Activated T-cell treated with anti-CD3 and anti-CD28 coated beads for 4 hours (primary cell): ENCODE results near the gene CTNS.

Experiments
- DNase-seq: peaks from one replicate; pipeline ENCODE4 v3.0.0-alpha.2; 2020

CTNS gene

DNA sequence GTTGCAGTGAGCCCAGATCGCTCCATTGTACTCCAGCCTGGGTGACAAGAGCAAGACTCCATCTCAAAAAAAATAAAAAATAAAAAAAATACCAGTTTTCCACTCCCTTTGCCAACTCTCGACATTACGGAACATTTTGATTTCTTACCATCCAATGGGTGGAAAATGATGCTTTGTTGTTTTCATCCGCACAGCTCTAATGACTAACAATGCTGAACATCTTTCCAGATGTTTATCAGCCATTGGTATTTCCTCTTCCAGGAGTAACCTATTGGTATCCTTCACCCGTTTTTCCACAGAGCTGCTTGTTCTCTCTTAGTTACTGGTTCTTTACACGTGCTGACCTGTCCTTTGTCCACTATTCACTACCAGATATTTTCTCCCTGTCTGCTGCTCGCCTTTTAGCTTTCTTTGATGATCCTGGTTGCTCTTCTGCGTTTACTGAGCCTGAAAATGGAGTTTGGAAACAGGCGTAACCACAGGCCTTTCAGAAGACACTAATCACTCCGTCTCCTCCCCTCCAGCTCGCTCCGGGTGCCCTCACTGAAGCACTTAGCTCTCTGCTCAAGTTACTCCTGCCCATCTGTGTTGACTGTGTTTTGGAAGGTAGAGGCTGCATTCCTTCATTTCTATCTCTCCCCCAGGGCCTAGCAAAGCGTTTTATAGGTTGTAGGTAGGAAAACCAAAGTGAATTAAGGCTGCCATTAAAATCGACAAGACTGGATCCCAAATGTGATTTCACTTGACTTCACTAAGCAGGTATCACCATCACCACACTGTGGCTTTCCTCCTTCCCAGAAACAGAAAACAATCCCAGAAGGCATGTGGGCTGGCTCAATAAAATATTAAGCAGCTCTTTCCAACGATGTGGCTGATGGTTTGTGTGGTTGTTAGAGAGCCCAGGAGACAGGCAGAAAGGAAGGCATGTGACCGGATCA, 9.5 kb upstream of the CTNS start:
- no peak for DNase-seq

- DNase-seq = no peak
Measured at GRCh38 chr17:3627769-3628167, 8.8 kb upstream of the CTNS start.

GRCh38 chr17:3630781-3631180, 5.8 kb upstream of the CTNS start:
- no peak for DNase-seq

DNA sequence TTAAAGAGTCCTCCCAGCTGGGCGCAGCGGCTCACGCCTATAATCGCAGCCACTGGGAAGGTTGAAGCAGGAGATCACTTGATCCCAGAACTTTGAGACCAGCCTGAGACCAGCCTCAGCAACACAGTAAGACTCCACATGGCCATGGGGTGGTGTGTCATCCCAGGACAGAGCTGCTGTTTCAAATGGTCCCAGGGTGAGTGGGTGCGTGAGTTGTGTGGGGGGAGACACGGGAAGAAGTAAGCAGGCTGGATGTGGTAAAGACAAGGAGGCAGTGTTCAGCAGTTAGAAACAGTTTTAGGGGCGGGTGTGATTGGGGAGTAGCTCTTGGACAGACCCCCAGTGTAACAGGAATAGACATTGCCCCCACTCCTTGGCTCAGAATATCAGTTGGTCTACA, 4.3 kb upstream of the CTNS start:
- no peak for DNase-seq

GRCh38 chr17:3635474-3636153, 946 bp upstream of the CTNS start:
- no peak for DNase-seq

- peak; percentile 5 for DNase-seq
Measured at GRCh38 chr17:3636908-3637373, 381 bp downstream of the CTNS start.

- no peak for DNase-seq
Measured at GRCh38 chr17:3639981-3640596, 3.5 kb downstream of the CTNS start.

DNA sequence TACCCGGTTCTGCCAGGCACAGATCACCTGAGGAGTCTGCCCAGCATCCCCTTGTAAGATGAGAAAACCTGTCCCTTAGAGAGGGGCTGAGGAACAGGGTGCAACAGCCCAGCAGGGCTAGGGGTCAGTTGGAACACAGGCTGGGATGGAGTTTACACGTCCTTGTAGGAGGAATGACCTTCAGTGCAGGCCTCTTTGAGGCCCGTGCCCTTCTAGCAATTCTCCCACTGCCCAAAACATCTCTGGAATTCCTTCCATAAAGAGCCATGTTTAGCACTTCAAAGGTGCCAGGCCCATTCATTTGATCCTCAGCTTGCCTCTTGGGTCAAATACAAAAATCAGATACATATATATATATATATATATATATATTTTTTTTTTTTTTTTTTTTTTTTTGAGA, 4.5 kb downstream of the CTNS start:
- DNase-seq = no peak

- DNase-seq = no peak
Measured at GRCh38 chr17:3641717-3642486, 5.3 kb downstream of the CTNS start.

DNA sequence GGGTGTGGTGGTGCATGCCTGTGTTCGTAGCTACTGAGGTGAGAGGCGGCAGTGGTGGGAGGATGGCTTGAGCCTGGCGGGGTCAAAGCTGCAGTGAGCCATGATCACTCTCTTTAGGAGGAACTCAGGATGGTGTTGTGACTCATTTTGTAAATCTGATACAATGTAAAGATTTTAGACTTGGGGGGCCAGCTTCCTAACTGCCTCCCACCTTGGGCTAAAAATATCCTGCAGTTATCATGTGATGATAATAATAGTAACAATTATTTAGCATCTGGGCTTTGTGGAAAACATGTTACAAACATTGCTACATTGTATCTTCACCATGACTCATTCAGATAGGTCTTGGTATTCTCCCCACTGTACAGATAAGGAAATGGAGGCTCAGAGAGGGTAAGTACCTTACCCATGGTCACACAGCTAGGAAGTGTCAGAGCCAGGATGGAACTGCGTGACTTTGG, 7.4 kb downstream of the CTNS start:
- no peak for DNase-seq

DNA sequence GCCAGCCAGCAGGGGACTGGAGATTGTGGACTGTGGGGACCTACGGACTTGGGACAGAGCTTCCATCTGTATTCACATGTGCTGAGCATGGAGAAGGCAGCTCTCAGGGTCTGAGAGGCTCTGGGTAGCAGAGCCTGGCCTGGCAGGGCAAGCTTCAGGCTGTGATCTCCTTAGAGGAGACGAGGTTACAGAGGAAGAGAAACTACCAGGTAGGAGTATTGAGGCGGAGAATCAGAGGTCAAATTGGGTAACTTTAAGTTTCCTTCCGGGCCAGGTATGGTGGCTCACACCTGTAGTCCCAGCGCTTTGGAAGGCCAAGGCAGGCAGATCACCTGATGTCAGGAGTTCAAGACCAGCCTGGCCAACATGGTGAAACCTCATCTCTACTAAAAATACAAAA, 8.8 kb downstream of the CTNS start:
- no peak for DNase-seq

DNA sequence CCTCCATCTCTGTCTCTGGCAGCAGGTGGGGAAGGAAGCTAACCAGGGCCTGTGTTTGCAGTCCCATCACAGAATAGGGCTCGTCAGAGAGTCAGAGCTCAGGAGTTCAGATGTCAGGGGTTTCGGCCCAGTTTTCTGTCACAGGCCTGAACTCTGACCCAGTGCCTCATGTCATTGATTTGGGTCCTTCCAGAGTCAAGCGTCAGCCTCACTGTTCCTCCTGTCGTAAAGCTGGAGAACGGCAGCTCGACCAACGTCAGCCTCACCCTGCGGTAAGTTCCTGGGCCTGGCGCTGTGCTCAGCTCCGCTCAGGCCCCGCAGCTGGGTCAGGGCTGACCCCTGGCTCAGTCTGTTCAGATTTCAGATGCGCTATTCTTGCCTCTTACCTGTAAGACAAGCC, 10.7 kb downstream of the CTNS start:
- no peak for DNase-seq

DNA sequence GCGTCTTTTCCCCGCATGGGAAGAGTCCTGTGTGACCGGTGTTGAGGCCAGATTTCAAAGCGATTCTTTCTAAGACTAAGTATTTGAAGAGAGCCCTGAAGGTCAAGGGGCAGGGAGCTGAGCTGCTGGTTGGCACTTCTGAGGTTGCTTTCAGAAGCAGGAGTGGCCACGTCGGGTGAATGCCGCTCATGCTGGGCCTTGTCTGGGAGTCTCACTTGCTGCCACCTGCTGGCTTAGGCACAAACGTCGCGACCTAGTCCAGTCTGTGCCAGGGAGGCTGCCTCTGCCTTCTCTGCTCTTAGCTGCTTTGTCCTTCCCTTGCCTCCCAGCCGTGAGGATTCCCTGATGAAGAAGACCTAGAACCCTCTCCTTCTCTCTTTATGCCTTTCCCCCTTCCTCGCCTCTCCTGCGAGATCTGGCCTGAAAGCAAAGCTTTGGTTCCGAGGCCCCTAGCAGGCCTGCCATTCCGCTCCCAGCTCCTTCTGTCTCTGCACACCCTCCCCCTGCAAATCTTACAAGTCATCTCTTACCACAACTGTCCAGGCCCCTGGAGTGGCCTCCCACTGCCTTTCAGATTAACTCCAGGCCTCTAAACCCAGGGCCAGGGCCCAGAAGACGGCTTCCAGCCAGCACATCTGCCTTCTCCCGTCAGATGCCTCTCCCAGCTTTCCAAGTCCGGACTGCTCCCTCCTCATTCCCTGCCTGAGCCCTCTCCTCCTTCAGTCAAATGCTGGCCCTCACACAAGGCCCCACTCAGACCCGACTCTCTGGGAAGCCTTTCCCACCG, 11.4 kb downstream of the CTNS start:
- no peak for DNase-seq

GRCh38 chr17:3655766-3656165, 19.2 kb downstream of the CTNS start:
- DNase-seq = no peak

GRCh38 chr17:3656353-3656752, 19.8 kb downstream of the CTNS start:
- no peak for DNase-seq

DNA sequence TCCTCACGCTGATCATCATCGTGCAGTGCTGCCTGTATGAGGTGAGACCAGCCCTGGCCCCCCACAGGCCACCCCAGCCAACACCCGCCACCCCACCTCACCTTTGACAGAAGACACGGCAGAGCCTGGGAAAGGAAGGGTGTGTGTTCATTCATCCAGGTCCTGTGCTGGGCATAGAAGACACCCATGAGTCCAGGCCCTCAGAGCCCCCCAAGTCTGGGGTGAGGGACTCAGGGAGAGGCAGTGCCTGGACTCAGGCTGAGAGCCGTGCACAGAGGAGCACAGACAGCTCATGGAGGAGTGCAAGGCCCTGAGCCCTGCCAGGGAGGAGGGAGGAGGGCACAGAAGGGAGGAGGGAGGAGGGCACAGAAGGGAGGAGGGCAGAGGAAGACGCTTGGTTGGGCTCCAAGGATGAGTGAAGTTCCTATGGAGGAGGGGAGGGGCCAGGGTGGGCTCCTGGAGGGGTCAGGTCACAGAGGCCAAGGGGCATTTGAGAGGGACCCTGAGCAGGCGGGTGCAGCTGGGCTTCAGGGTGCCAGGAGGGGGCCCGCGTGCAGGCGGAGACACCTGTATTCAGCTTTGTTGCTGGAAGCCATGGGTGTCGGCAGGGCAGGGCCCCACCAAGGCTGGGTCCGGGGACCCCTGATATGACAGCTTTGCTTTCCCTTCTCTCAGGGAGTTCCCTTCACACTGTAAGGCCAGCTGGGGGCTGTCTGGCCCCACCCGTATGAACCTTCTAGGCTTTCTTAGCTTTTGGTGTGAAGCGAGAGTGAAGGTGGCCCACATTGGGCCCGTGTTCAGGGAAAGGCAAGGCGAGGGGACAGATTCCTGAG, 20.4 kb downstream of the CTNS start:
- DNase-seq = no peak

- DNase-seq = no peak
Measured at GRCh38 chr17:3657588-3657869, 21.0 kb downstream of the CTNS start.

DNA sequence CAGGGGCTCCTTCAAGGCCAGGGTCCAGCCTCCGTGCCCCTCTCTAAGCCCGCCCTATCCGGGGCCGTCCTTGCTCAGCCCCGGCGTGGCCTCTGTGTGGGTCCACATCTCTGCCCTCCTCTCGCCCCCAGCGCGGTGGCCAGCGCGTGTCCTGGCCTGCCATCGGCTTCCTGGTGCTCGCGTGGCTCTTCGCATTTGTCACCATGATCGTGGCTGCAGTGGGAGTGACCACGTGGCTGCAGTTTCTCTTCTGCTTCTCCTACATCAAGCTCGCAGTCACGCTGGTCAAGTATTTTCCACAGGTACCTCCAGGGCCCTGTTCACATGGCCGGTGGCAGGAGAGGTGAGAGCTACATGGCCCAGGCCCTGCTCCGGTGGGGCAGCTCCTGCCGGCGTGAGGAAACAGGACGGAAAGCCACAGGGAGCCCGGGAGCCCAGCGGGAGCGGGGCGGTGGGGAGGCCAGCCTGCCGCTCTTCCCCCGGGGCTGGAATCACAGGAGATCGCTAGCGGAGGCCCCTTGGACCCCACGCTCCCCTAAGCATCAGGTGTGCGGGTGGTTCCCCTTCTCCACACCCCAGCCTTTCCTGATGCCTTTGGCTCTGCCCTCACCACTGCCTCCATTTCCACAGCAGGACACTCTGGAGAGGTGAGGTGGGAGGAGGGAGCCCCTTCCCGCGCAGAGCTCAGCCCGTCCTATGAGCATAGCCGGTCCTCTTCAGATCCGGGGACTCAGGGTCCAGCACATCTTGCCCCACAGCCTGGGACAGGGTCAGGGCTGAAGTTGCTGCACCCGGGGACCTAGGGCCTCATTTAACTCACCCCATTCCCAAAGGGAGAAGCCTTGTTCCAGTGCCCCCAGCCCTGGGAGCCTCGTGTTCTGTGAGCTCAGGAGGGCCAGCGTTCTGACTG, 21.6 kb downstream of the CTNS start:
- DNase-seq = no peak

GRCh38 chr17:3658784-3659449, 22.4 kb downstream of the CTNS start:
- DNase-seq = no peak
